ENCODE data around the gene GNLY.

GNLY gene

GRCh38 chr2:85690932-85691331 lies 3.2 kb upstream of the GNLY start:
- no peak for DNase-seq

GRCh38 chr2:85692039-85692645 lies 2.0 kb upstream of the GNLY start:
- DNase-seq = no peak

GRCh38 chr2:85695121-85695520 lies 963 bp downstream of the GNLY start:
- DNase-seq = no peak

DNA sequence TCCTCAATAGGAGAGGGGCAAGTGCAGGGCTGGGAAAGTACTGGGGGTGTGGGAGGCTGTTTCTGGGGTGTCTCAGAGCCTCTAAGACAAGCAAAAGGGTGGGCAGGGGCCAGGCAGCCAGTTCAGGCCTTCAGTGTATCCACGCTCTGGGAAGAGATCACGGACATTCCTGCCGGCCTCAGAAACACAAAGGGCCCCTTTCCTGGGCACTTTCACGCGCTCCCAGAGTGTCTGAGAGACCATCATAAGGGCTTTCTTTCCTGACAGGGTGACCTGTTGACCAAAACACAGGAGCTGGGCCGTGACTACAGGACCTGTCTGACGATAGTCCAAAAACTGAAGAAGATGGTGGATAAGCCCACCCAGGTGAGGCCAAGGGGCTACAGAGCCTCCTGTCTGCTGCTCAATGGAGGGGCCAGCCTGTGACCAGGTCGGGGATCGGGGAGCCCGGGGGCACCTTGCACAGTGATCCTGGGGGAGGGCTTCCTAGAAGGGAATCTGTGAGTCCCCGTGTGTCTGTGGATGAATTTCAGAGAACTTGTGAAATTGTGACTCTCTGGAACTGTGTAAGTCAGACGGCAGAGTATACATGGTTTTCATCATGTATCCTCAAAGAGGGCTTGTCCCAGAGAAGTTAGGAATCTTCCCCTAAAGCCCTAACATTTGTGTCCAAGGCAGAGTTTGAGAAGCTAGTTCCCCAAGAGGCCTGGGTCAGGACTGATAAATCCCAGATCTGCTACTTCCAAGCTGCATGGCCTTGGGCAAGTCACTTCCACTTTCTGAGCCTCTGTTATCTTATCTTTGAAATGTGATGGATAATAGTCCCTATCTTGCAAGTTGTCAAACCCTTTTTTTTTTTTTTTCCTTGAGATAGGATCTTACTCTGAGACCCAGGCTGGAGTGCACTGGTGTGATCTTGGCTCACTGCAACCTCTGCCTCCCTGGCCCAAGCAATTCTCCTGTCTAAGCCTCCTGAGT lies 1.8 kb downstream of the GNLY start:
- no peak for DNase-seq

- DNase-seq = no peak
Measured at GRCh38 chr2:85697096-85697495, 2.9 kb downstream of the GNLY start.

- no peak for DNase-seq
Measured at GRCh38 chr2:85697716-85698115, 3.6 kb downstream of the GNLY start.

DNA sequence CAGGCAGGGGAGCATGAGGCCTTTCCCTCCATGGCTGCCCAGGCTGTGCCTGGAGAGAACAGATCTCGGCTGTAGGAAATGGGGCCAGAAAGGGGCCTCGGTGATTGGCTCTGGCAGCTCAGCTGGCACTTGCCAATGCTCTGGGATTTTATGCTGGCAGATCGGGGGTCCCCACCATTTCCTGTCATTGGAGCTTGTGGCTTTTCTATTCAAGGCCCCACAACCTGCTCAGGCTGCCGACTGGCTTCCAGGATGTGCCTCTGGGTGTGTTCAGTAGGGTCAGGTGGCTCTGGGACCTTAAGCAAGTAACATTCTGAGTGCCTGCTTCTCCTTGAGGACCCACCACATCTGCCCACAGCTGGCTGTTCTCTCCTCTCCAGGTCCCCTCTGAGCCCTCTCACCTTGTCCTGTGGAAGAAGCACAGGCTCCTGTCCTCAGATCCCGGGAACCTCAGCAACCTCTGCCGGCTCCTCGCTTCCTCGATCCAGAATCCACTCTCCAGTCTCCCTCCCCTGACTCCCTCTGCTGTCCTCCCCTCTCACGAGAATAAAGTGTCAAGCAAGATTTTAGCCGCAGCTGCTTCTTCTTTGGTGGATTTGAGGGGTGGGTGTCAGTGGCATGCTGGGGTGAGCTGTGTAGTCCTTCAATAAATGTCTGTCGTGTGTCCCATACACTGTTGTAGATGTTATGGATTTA lies 4.2 kb downstream of the GNLY start:
- DNase-seq = no peak

GRCh38 chr2:85698880-85699254 lies 4.7 kb downstream of the GNLY start:
- DNase-seq = no peak

DNA sequence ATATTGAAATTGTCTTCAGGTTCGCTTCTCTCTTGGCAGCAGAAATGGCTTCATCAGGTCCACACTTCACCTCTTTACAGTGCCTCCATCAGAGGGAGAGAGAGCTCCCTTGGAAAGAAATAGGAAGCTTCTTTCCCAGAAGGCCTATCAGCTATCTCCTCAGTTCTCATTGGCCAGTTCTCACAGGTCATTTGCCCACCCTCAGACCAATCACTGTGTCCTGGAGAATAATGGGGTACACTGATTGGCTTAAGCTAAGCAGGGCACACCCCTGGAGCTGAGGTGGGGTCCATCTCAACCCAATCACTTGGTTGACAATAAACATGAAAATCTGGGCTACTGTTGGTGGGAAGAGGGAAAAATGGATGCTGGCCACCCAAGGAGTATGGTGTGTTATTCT lies 5.2 kb downstream of the GNLY start:
- DNase-seq = no peak

- DNase-seq = no peak
Measured at GRCh38 chr2:85702172-85702571, 8.0 kb downstream of the GNLY start.

DNA sequence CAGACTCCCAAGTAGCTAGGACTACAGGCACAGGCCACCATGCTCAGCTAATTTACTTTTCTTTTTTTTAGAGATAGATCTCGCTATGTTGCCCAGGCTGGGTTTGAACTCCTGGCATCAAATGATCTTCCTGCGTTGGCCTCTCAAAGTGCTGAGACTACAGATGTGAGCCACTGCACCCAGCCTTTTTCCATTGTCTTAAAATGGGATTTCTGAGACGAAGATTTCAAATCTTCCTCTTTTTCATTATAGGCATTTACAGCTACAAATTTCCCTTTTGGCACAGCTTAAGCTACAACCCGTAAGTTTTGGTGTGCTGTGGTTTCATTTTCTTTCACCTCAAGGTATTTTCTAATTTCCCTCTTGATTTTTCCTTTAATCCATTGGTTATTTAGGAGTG lies 8.6 kb downstream of the GNLY start:
- DNase-seq = no peak

- DNase-seq = no peak
Measured at GRCh38 chr2:85703329-85703728, 9.2 kb downstream of the GNLY start.

DNA sequence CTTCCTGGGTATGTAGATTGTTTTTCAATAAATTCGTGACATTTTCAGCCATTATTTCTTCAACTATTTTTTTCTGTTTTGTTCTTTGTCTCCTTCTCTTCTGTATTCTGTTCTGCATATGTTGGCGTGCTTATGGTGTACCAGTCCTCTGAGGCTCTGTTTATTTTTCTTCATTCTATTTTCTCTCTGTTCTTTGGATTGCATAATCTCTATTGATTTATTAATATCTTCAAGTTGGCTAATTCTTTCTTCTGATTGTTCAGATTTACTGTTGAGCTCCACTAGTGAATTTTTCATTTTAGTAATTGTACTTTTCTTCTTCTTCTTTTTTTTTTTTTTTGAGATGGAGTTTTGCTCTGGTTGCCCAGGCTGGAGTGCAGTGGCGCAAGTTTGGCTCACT lies 9.9 kb downstream of the GNLY start:
- no peak for DNase-seq

DNA sequence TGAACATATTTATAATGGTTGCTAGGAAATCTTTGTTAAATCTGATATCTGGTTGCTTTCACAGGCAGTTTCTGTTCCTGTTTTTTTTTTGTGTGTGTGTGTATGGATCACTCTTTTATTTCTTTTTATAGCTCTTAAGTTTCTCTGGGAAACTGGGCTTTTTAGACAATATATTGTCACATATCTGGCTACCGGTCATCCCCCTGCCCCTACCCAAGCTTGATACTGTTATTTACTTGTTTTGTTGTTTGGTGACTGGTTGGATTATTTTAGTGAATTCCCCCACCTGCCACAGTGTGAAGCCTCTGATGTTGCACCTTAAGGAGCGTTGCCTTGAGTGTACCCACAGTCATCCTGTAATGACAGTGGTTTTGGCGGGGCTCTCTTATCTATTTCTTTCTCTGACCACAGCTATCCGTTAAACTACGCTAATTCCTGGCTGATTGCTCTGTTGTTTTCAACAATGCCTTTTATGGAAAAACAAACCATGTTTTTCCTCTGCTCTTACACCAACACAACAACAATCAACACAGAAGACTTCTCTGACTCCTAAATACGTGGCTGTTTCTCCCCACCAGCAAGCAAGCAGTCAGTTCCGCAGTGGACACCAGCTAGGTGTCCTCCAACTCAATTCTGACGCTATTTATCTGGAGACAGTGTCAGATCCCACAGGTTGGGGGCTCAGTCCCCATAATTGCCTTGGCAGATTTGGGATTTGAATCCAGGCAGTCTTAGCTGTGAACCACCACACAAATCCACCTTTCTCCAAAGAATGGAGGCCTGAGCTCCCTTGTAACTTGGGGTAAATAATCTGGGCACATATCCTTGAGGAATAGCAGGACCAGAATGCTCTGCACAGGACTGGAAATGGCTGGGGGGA lies 10.9 kb downstream of the GNLY start:
- peak in 1 of 2 experiments; percentile 17 for DNase-seq

- DNase-seq = peak; percentile 65 to 71
Measured at GRCh38 chr2:85705680-85706039, 11.5 kb downstream of the GNLY start.

GRCh38 chr2:85706063-85706462 lies 11.9 kb downstream of the GNLY start:
- peak in 1 of 2 experiments; percentile 20 for DNase-seq

DNA sequence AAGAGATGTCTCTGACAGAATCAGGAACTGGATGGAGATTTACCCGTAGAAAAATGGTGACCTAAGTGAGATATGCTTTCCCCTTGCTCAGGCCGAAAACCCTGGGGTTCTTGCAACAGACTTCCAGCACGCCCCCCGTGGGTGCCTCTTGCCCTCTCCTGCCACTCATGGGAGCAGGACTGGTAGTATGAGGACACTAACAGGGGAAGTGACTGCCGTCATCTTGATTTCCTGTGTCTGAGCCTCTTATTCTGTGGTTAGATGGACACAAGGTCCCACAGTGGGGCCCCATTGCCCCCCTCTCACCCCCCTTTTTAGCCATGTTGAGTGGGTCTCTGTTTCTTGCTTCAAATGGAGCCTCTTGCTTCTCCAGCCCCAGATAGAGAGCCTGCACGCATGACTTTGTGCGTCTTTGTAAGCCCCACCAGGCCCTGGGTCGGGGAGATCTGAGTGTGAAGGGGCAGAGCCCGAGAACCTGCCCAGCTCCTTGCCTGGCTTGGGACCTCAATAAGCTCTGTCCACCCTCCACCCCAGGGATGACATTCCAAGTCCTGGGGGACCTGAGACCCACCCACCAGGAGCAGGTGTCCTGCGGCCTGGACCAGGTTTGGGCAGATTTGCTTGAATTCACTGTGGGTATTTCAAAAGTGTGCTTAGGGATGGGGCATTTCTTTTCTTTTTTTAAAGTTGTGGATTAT lies 12.6 kb downstream of the GNLY start:
- peak; percentile 70 to 83 for DNase-seq

GRCh38 chr2:85707304-85707703 lies 13.1 kb downstream of the GNLY start:
- peak; percentile 82 to 84 for DNase-seq

DNA sequence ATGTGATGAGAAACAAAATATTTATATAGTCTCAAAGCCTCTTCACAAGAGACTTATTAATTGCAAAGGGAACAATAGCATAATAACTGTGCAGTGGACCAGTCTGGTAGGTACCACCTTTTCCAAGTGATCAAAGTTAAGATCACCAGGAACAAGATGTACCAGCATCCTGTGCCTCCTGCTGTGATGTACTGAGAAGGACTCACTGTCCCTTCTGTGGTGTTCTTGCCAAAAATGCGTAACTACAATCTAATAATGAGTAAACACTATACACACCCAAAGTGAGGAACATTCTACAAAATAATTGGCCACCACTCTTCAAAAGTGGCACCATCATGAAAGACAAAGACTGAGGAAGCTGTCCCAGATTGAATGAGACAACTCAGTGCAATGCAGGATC lies 14.5 kb downstream of the GNLY start:
- DNase-seq = no peak

DNA sequence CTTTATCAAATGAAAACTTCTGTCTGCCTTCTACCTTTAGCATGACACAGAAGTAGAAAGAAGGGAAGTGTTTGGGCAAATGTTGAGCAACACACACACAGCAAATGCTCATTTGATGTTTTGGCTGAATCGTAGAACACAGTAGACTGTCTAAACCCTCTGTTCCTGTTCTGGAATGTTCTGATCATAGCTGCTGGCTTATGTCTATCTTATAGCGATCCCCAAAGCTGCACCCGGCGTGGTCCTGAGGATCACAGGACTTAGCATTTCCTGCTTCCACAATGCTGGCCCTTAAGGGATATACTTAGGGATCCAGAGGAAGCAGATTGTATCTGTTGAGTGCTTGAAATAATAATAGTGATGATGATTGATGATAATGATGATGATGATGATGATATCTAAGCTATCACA lies 15.2 kb downstream of the GNLY start:
- DNase-seq = peak; percentile 52 to 57

DNA sequence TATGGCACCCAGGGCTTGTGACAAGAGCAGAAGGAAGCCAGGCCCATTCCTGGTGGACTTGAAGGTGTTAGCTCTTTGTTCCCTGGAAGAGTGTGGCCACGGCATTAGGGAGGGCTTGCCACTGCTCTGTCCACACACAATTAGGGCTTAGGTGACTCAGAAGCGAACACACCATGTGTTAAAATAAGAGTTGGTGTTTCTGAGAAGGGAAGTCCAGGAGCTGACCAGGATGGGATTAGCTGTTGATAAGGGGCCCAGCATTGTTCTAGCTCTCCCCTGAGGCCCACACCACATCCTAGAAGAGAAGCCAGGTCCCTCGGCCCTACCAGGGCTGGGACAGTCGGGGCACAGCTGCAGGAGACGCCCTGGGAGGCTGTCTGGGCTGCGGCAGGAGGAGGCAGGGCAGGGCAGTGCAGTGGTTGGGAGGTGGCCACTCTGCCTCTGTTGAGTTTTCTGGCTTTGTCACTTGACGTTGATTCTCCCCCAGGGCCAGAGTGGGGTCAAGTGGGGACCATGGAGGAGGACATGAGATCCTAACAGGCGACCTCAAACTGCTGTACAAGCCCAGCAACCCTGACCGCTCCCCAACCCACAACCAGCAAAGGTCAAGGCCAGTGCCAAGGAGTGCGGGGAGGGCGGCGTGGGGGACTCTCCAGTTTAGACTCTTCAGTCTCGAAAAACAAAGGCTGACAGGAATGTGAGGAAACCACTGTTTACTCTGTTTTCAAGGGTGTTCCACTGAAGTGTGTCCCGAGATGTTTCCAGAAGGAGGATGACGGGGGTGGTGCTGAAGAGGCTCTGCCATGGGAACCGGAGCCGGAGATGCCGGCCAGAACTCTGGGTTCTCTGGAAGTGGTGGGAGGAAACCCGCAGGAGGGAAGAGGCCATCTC lies 16.8 kb downstream of the GNLY start:
- DNase-seq = no peak
